Hypothalamus (tissue), 51 donors: Measurements from ENCODE around the gene SPAG17.

Experiments
- DNase-seq, 51 donors: peaks; one replicate each; lab custom pipeline; 2025; lab: John Stamatoyannopoulos, UW

The SPAG17 gene

GRCh38 chr1:117921991-117922390, 263.0 kb downstream of the SPAG17 start:
- no peak for DNase-seq

GRCh38 chr1:117919376-117919775, 265.7 kb downstream of the SPAG17 start:
- DNase-seq, result no peak

GRCh38 chr1:117911051-117911450, 274.0 kb downstream of the SPAG17 start:
- DNase-seq, result no peak

GRCh38 chr1:117905019-117905418, 280.0 kb downstream of the SPAG17 start:
- no peak for DNase-seq

GRCh38 chr1:117904485-117904884, 280.5 kb downstream of the SPAG17 start:
- DNase-seq, result no peak
